ENCODE data around the gene CRTC1.

CRTC1 gene

DNA sequence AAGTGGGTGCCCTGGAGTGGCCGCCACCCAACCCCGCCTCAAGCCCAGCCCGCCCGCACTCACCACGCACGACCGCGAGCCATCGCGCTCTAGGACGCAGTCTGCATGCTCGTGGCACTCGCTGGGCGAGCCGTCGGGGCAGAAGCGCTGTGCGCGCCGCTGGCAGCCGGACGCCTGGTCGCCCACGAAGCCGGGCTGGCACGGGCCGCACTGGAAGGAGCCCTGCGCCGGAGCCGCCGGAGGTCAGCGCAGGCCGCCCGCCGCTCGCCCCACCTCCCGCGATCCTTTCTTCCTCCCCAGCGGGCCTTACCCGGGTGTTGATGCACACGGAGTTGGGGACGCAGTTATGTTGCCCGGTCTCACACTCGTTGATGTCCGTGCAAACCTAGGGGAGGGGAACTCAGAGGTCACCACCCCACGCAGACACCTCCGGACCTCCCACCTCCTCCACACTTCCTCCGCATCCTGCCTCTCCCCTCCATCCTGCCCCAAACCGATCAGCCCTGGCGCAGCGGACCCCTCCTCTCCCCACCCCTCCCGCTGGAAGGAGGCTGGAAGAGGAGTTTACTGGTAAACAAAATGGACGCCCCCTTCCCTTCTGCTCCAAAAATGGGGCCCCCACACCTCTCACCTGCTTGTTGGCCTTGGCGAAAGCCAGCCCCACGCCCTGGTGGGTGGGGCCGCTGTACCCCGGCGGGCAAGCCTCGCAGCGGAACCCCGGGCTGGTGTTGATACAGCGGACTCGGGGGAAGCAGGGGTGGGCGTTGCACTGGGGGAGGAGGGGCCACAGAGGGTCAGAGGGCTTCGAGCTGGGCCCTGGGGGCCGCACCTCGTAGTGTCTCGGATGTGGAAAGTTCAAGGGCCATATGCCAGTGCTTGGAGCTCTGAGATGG lies 105.3 kb downstream of the CRTC1 start:
- FAIRE-seq = no peak
- no peak for TF ChIP-seq POLR2A (IDR thresholded peaks at IDR 0.05; ENCODE audit: low read depth, low read length)
- DNase-seq (ENCODE audit: insufficient read length, low spot score) = no peak

- FAIRE-seq (no peak), DNase-seq (ENCODE audit: insufficient read length, low spot score) (no peak)
- TF ChIP-seq POLR2A (IDR thresholded peaks at IDR 0.05; ENCODE audit: low read depth, low read length) = no peak
Measured at GRCh38 chr19:18789422-18789869, 106.0 kb downstream of the CRTC1 start.

DNA sequence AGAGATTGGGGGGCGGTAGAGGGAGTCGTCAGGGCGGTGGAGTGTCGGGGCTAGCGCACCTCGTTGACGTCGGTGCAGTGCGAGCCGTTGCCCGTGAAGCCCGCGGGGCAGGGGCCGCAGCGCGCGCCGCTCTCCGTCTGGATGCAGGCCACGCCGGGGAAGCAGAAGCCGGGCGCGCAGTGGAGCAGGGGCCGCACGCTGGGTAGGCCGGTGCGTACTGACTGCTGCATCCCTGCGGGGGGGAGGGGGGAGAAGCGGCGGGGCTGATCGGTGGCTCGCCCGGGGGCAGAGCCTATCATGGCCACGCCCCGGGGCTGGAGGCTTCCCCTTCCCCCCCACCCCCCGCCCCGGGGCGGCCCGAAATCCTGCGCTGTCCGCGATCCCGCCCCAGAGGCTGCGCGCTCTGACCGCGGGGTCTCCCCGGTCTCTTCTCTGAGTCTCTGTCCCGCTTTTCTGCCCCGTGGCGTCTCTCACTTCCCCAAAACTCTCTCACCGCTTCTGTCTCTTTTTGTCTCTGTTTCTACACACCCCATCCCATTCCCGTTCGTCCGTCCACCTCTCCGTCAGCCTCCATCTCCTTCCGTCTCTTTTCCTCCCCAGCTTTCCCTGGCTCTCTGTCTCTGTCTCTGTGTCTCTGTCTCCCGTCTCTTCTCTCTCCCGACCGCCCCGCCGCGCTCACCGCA lies 106.5 kb downstream of the CRTC1 start:
- DNase-seq (ENCODE audit: insufficient read length, low spot score) (no peak), FAIRE-seq (no peak)
- no peak for TF ChIP-seq POLR2A (IDR thresholded peaks at IDR 0.05; ENCODE audit: low read depth, low read length)

- no peak for TF ChIP-seq POLR2A (IDR thresholded peaks at IDR 0.05; ENCODE audit: low read depth, low read length)
- DNase-seq (ENCODE audit: insufficient read length, low spot score) (no peak), FAIRE-seq (no peak)
Measured at GRCh38 chr19:18790566-18791314, 107.3 kb downstream of the CRTC1 start, which contains the start of gene COMP. Gene COMP, minus strand, starts transcription at chr19:18791305. Its CDS starts 36 bp downstream, at chr19:18791269.

- TF ChIP-seq POLR2A (IDR thresholded peaks at IDR 0.05; ENCODE audit: low read depth, low read length) = no peak
- FAIRE-seq (no peak), DNase-seq (ENCODE audit: insufficient read length, low spot score) (no peak)
Measured at GRCh38 chr19:18791315-18791678, 107.8 kb downstream of the CRTC1 start.

DNA sequence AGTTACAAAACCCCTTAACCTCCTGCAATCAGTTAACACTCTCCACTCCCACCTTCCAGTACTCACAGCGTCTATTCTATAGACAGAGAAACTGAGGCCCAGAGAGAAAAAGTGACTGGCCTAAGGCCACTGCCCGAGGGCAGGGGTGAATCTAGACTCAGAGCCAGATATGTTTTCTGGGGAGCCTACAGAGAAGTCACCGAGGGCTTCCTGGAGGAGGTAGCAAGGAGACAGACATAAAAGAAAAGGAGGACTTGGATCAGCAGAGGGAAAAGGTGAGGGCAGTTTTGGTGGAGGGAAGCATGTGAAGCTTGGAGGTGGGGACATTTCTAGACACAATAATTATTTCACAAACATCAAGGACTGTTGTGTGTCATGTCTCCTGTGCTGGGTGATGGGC lies 109.2 kb downstream of the CRTC1 start:
- TF ChIP-seq POLR2A (IDR thresholded peaks at IDR 0.05; ENCODE audit: low read depth, low read length) = no peak
- DNase-seq (ENCODE audit: insufficient read length, low spot score) (no peak), FAIRE-seq (no peak)

DNA sequence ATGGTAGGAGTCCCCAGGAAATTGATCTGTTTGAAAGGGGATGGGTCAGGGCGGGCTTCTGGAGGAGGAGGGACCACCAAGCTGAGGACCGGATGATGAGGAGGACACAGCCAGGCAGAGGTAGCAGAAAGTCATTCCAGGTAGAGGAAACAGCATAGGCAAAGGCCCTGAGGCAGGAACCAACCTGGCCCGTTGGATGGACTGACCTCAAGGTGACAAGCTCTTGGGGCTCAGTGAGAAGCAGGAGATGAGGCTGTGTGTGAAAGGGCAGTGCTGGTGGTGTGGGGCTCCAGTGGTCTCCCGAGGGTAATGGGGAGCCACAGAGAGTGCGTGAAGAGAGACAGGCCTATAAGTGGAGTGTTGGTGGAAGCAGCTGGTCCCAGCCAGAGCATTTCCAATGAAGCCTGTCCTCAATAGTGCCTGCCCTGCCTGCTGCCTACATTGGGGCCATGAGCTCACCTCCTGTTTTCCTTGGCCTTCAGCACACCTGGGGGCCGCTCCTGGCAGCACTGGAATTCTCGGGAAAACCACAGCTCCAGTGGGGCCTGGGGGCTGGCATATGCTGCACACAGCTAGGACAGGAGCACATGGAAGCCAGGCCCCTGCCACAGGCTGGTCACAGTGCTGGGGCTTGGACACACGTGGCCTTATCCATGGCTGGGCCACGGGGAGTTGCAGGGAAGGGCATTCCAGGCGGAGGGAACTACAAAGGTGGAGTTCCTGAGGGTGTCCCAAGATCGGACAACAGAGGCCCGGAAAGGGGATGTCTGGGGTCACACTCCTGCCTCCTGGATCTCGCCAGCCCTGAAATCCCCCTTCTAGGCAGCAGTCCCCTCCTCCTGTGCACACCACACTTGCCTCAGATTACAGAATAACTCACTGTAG lies 109.9 kb downstream of the CRTC1 start:
- TF ChIP-seq POLR2A (IDR thresholded peaks at IDR 0.05; ENCODE audit: low read depth, low read length) = no peak
- FAIRE-seq (no peak), DNase-seq (ENCODE audit: insufficient read length, low spot score) (no peak)

- TF ChIP-seq POLR2A (IDR thresholded peaks at IDR 0.05; ENCODE audit: low read depth, low read length) = no peak
- FAIRE-seq (no peak), DNase-seq (ENCODE audit: insufficient read length, low spot score) (no peak)
Measured at GRCh38 chr19:18794029-18794313, 110.5 kb downstream of the CRTC1 start.

- DNase-seq (ENCODE audit: insufficient read length, low spot score) = no peak
- no peak for TF ChIP-seq POLR2A (IDR thresholded peaks at IDR 0.05; ENCODE audit: low read depth, low read length)
- FAIRE-seq = no peak
Measured at GRCh38 chr19:18794692-18795091, 111.2 kb downstream of the CRTC1 start.

GRCh38 chr19:18795540-18795939 lies 112.1 kb downstream of the CRTC1 start:
- FAIRE-seq = no peak
- TF ChIP-seq POLR2A (IDR thresholded peaks at IDR 0.05; ENCODE audit: low read depth, low read length) = no peak
- no peak for DNase-seq (ENCODE audit: insufficient read length, low spot score)

DNA sequence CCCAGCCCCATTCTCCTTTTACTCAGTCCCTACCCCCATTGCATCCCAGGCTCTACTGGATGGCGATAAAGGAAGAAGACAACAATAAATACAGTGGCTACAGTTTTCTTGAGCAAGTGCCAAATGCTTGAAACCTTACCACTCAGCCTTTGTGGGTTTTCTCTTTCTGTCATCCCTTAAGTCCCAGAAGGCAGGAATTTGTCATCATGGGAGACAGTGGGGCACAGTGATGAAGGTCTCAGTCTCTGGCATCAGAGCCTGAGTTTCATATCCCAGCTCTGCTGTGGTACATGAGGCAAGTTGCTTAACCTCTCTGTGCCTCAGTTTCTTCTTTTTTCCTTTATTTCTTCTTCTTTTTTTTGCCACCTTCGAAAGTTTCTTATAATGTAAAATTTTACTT lies 112.8 kb downstream of the CRTC1 start:
- TF ChIP-seq POLR2A (IDR thresholded peaks at IDR 0.05; ENCODE audit: low read depth, low read length) = no peak
- no peak for DNase-seq (ENCODE audit: insufficient read length, low spot score)
- FAIRE-seq = no peak

DNA sequence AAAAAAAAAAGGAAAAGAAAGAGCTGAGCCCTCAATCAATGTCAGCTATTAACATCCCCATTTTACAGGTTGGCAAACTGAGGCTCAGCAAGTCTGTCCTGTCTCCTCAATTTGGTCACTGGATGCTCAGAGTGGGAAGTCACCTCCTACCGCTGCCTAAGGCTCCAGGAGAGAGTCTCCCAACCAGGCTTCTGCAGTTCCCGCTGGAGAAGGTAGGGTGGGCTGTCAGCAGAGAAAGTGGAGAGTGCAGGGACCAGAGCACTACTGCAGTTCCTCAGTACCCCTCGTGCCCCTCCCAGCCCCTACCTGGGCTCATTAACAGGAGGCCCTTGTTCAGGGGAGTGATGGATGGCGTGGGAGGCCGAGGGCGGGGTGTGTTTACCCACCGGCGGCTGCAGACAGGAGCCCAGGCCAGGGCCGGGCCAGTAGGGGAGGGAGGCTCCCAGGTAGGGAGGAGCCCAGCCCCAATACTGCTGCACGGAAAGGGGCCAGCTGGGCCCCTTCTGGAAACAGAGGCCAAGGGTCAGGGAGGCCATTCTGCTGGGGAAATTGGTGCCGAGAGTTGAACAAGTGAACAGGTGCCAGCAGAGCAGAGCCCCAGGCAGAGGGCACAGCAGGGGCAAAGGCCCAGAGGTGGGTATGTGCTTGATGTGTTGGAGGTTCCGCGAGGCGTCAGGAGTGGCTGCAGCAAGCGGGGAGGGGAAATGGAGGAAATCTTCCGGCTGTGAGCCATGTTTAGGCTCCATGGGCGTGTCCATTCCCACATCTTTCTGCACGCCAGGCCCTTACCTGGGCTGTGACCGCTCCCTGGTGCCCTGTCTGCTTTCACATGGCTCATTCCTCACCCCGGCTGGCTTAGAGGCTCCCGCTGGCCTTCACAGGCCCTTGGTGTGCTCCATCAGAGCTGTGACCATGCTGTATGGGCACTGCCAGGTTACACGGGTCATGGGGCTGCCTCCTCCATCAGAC lies 115.2 kb downstream of the CRTC1 start:
- no peak for FAIRE-seq
- no peak for DNase-seq (ENCODE audit: insufficient read length, low spot score)
- TF ChIP-seq POLR2A (IDR thresholded peaks at IDR 0.05; ENCODE audit: low read depth, low read length) = no peak
